Astrocyte (in vitro differentiated cells and primary cell): Measurements from ENCODE around the gene TMEM203. TPM values are rescaled to one million over a fixed set of nuclear protein-coding genes. Genes with fewer than 3 reads are reported as not detected.
A peak's percentile ranks its signal among the peaks of the same experiment; 100 is the strongest.

Experiments used
- DNase-seq: peaks from one replicate; pipeline ENCODE4 v3.0.0-alpha.2; 2010; ENCODE audit warnings: low read depth
- FAIRE-seq: peaks from 2 replicates; lab custom pipeline; 2011; peaks lifted over from hg19 to GRCh38; lab: Jason Lieb, UNC
- H2AFZ ChIP-seq: 2 replicates; pipeline ENCODE4 v1.6.0; 2012; ENCODE audit warnings: low read depth, low read length, inconsistent platforms
- H3K27ac ChIP-seq: 2 replicates; pipeline ENCODE4 v1.5.1; 2011; ENCODE audit warnings: low read depth, low read length, inconsistent platforms
- H3K27me3 ChIP-seq: 2 replicates; pipeline ENCODE4 v1.6.0; 2011; ENCODE audit warnings: low read length, inconsistent platforms; ENCODE audit not compliant: insufficient read depth
- H3K36me3 ChIP-seq: 2 replicates; pipeline ENCODE4 v1.5.1; 2011; ENCODE audit warnings: low read length, inconsistent platforms; ENCODE audit not compliant: insufficient read depth
- H3K4me1 ChIP-seq: 2 replicates; pipeline ENCODE4 v1.5.1; 2011; ENCODE audit warnings: low read length, inconsistent platforms; ENCODE audit not compliant: insufficient read depth
- H3K4me2 ChIP-seq: 2 replicates; pipeline ENCODE4 v1.6.0; 2012; ENCODE audit warnings: low read length, inconsistent platforms
- H3K4me3 ChIP-seq: 2 replicates; pipeline ENCODE4 v1.5.1; 2011; ENCODE audit warnings: low read depth, mild to moderate bottlenecking, low read length, inconsistent platforms; ENCODE audit not compliant: insufficient read depth
- H3K79me2 ChIP-seq: 2 replicates; pipeline ENCODE4 v1.6.0; 2012; ENCODE audit warnings: mild to moderate bottlenecking, low read length, inconsistent platforms; ENCODE audit not compliant: insufficient read depth
- H3K9ac ChIP-seq: 2 replicates; pipeline ENCODE4 v1.6.0; 2012; ENCODE audit warnings: mild to moderate bottlenecking, low read length, inconsistent platforms
- H3K9me3 ChIP-seq: 2 replicates; pipeline ENCODE4 v1.5.1; 2012; ENCODE audit warnings: low read depth, mild to moderate bottlenecking, low read length, inconsistent platforms; ENCODE audit not compliant: insufficient read depth
- H4K20me1 ChIP-seq: 2 replicates; pipeline ENCODE4 v1.6.0; 2012; ENCODE audit warnings: low read length, inconsistent platforms; ENCODE audit not compliant: insufficient read depth
- H3K27ac Mint-ChIP-seq: one replicate; pipeline ENCODE4 v1.8.0; 2021; ENCODE audit warnings: mild to moderate bottlenecking, mixed read lengths; ENCODE audit not compliant: unreplicated experiment
- H3K27me3 Mint-ChIP-seq: one replicate; pipeline ENCODE4 v1.8.0; 2021; ENCODE audit warnings: low read depth, mixed read lengths; ENCODE audit not compliant: unreplicated experiment
- H3K36me3 Mint-ChIP-seq: one replicate; pipeline ENCODE4 v1.8.0; 2021; ENCODE audit warnings: low read depth, mixed read lengths; ENCODE audit not compliant: unreplicated experiment
- H3K4me1 Mint-ChIP-seq: one replicate; pipeline ENCODE4 v1.8.0; 2021; ENCODE audit warnings: low read depth, mixed read lengths; ENCODE audit not compliant: unreplicated experiment
- H3K4me3 Mint-ChIP-seq: one replicate; pipeline ENCODE4 v1.8.0; 2021; ENCODE audit warnings: mild to moderate bottlenecking, moderate library complexity, mixed read lengths; ENCODE audit not compliant: unreplicated experiment
- H3K9me3 Mint-ChIP-seq: one replicate; pipeline ENCODE4 v1.8.0; 2021; ENCODE audit warnings: mild to moderate bottlenecking, mixed read lengths; ENCODE audit not compliant: unreplicated experiment
- EZH2 ChIP-seq: IDR thresholded peaks from 2 replicates; pipeline ENCODE4 v1.6.1; 2012; ENCODE audit warnings: mild to moderate bottlenecking, low read length, inconsistent platforms; ENCODE audit not compliant: insufficient read depth
- total RNA-seq: library from RNA; stranded (reverse); gene quantifications from 2 replicates; pipeline ENCODE4 v1.2.1, GENCODE V29; 2021
- TF ChIP-seq, protein P1 (sequence below): IDR thresholded peaks from 2 replicates; pipeline ENCODE4 v1.5.1; 2011; ENCODE audit warnings: low read depth, mild to moderate bottlenecking, inconsistent platforms, low read length, moderate library complexity; ENCODE audit not compliant: insufficient read depth

TMEM203 gene
- total RNA-seq, 1 donor from 2014 or later: 28.7 TPM

DNA sequence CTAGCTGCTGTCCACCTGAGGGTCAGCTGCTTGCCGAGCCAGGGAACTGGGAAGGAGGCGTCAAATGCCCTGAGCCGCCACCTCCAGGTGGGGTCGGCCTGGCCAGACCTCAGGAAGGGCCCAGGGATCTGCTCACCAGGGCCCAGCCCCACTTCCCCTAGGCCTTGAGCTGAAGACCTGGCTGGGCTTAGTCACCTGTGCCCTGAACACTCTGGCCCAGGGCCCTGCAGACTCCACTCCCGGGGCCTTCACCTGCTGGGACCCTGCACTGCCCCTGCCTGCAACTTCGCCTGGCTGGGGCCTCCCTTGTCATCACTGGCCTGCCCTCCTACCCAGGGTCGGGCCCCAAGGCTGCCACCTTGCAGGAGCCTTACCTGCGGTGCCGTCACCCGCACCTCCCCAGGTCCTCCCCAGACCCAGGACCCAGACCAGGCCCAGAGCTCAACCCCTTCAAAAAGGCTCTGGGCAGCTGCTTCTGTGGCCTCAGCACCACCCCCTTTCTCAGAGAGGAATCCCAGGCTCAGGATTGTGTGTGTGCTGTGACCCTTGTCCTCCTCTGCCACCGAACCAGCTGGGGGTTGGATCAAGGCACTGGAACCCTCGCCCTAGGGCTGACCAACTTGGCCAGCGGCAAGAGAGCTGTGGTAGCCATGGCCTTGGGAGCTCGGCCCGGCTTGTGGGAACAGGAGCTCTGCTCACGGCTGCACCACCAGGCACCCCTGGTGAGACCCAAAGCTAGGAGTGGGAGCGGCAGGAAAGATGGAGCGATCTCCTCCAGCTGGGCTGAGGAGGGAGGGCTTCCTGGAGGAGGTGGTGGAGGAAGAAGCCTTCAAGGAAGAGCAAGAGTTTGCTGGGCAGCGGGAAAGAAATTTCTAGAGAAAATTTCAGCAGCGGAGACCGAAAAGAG, 48.5 kb upstream of the TMEM203 start:
- H3K36me3 ChIP-seq: peaks cover 1% of the 10 kb centered on the region
- Mint-ChIP-seq H3K27ac (peak overlapping the region; percentile 67), H3K36me3 (no peaks in the 10 kb centered on the region), H3K4me1 (peaks cover 4% of the 10 kb centered on the region), H3K4me3 (peak overlapping the region; percentile 90), H3K9me3 (no peaks in the 10 kb centered on the region), H3K27me3 (peaks cover 6% of the 10 kb centered on the region)
- TF ChIP-seq, protein P1, sequence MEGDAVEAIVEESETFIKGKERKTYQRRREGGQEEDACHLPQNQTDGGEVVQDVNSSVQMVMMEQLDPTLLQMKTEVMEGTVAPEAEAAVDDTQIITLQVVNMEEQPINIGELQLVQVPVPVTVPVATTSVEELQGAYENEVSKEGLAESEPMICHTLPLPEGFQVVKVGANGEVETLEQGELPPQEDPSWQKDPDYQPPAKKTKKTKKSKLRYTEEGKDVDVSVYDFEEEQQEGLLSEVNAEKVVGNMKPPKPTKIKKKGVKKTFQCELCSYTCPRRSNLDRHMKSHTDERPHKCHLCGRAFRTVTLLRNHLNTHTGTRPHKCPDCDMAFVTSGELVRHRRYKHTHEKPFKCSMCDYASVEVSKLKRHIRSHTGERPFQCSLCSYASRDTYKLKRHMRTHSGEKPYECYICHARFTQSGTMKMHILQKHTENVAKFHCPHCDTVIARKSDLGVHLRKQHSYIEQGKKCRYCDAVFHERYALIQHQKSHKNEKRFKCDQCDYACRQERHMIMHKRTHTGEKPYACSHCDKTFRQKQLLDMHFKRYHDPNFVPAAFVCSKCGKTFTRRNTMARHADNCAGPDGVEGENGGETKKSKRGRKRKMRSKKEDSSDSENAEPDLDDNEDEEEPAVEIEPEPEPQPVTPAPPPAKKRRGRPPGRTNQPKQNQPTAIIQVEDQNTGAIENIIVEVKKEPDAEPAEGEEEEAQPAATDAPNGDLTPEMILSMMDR: no peak
- TF ChIP-seq EZH2: no peak
- peaks cover 22% of the 10 kb centered on the region for H3K4me1 ChIP-seq
- H3K27ac ChIP-seq: no peak overlapping the region
- peaks cover 18% of the 10 kb centered on the region for H4K20me1 ChIP-seq
- peak overlapping the region; percentile 97 for H3K4me3 ChIP-seq
- peaks cover 33% of the 10 kb centered on the region for H3K79me2 ChIP-seq
- H3K4me2 ChIP-seq: peak overlapping the region; percentile 99
- no peak for DNase-seq
- H2AFZ ChIP-seq: peak overlapping the region; percentile 90
- no peaks in the 10 kb centered on the region for H3K27me3 ChIP-seq
- no peaks in the 10 kb centered on the region for H3K9me3 ChIP-seq
- no peak for FAIRE-seq
- peak overlapping the region; percentile 88 for H3K9ac ChIP-seq

DNA sequence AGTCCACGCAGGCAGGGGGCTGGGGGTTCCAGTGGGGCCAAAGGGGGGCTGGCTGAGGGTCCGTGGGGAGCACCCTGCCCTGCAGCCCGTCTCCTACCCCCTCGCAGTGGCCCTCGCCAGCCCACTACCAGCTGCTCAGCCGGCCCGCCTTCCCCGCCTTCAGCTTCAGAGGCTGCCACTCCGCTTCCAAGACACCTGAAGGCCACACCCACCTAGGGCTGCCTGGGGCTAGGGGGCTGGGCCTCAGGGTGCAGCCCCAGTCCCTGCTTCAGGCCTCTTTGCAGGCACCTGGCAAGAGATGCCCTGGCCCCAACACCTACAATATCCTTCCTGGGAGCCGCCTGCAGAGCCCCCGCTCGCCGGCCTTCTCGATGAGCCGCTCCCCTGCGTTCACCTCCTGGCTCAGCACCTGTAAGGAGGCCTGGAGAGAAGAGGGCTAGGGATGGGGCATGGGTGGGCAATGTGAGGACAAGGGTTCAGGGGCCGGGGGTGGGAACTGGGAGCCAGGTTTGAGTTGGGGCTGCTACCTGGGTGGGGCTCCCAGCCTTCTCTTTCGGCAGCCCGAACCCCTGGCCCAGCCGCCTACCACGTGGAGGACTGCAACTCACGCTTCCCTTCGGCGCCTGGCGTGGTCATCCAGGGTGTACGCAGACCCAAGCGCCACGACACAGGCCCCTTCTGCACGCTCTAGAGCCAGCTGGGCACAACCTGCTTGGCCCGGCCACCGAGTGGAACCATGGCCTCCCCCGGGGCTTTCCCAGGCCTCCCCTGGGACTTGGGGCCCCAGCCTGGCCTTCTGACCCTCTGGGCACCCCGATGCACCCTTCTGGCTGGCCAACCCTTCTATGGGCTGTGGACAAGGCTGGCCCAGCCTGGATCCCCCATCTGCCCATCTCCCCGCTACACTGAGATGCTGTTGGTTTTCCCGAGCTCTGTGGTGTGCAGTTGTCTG, 47.4 kb upstream of the TMEM203 start:
- Histone ChIP-seq H3K9ac (no peak overlapping the region), H3K4me2 (no peak overlapping the region), H3K4me3 (no peak overlapping the region), H3K27me3 (no peaks in the 10 kb centered on the region), H2AFZ (no peak overlapping the region), H3K27ac (no peak overlapping the region), H3K4me1 (peaks cover 22% of the 10 kb centered on the region), H3K9me3 (no peaks in the 10 kb centered on the region), H3K79me2 (peaks cover 27% of the 10 kb centered on the region), H4K20me1 (peaks cover 17% of the 10 kb centered on the region), H3K36me3 (no peaks in the 10 kb centered on the region)
- no peak for FAIRE-seq
- Mint-ChIP-seq H3K36me3 (no peaks in the 10 kb centered on the region), H3K27ac (no peak overlapping the region), H3K9me3 (no peaks in the 10 kb centered on the region), H3K4me3 (peak overlapping the region; percentile 60), H3K4me1 (peaks cover 4% of the 10 kb centered on the region), H3K27me3 (peaks cover 6% of the 10 kb centered on the region)
- TF ChIP-seq, protein P1: no peak
- no peak for TF ChIP-seq EZH2
- no peak for DNase-seq
